Smooth muscle cell (in vitro differentiated cells): Measurements from ENCODE around the gene TNKS1BP1. TPM values are rescaled to one million over a fixed set of nuclear protein-coding genes. Genes with fewer than 3 reads are reported as not detected.

Experiments used
- DNase-seq: peaks from one replicate; lab custom pipeline; 2025; ENCODE audit not compliant: unreplicated experiment; lab: John Stamatoyannopoulos, UW
- H2AFZ ChIP-seq: fragments of 200-600 bp; sonication (generic); 2 replicates; pipeline ENCODE4 v1.6.0; 2016; ENCODE audit warnings: antibody characterized with exemption, low read depth, mild to moderate bottlenecking
- H3F3A ChIP-seq: fragments of 200-600 bp; sonication (generic); 2 replicates; pipeline ENCODE4 v1.6.0; 2017; ENCODE audit warnings: antibody characterized with exemption, low read depth
- H3K27ac ChIP-seq: fragments of 200-600 bp; sonication (generic); 2 replicates; pipeline ENCODE4 v1.5.1; 2016; ENCODE audit warnings: low read depth, mild to moderate bottlenecking
- H3K27me3 ChIP-seq: fragments of 200-600 bp; sonication (generic); 2 replicates; pipeline ENCODE4 v1.6.1; 2016; ENCODE audit warnings: low read depth, mild to moderate bottlenecking
- H3K36me3 ChIP-seq: fragments of 200-600 bp; sonication (generic); 2 replicates; pipeline ENCODE4 v1.5.1; 2016; ENCODE audit warnings: low read depth
- H3K4me1 ChIP-seq: fragments of 200-600 bp; sonication (generic); 2 replicates; pipeline ENCODE4 v1.5.1; 2016; ENCODE audit warnings: low read depth
- H3K4me2 ChIP-seq: fragments of 200-600 bp; sonication (generic); 2 replicates; pipeline ENCODE4 v1.6.0; 2016; ENCODE audit warnings: mild to moderate bottlenecking
- H3K4me3 ChIP-seq: fragments of 200-600 bp; sonication (generic); 2 replicates; pipeline ENCODE4 v1.5.1; 2016; ENCODE audit warnings: mild to moderate bottlenecking
- H3K79me2 ChIP-seq: fragments of 200-600 bp; sonication (generic); 2 replicates; pipeline ENCODE4 v1.6.0; 2016; ENCODE audit warnings: low read depth, mild to moderate bottlenecking
- H3K9ac ChIP-seq: fragments of 200-600 bp; sonication (generic); 2 replicates; pipeline ENCODE4 v1.6.0; 2016; ENCODE audit warnings: low read depth
- H3K9me3 ChIP-seq: fragments of 200-600 bp; sonication (generic); replicated peaks from 2 replicates; pipeline ENCODE4 v1.5.1; 2016; ENCODE audit warnings: low read depth
- H4K20me1 ChIP-seq: fragments of 200-600 bp; sonication (generic); 2 replicates; pipeline ENCODE4 v1.6.0; 2016; ENCODE audit warnings: low read depth
- WGBS: methylation state at CpG from one replicate; pipeline ENCODE4 v1.1.7; 2016; ENCODE audit warnings: low lambda C conversion rate; 5-methylcytosine and 5-hydroxymethylcytosine counted together
- polyA plus RNA-seq: library from polyadenylated mRNA; unstranded; fragments of >200 nt; fragmentation: Nextera tagmentation; extraction: Ambion mirVana; gene quantifications from 2 replicates; pipeline ENCODE4 v1.2.1, GENCODE V29; 2016
- total RNA-seq: library from RNA; depleted of rRNA; stranded (reverse); fragments of >200 nt; gene quantifications from 2 replicates; pipeline ENCODE4 v1.2.3, GENCODE V29; 2014
- TF ChIP-seq, protein P1 (sequence below): fragments of 200-600 bp; sonication (generic); IDR thresholded peaks from 2 replicates; pipeline ENCODE4 v1.5.1; 2017; ENCODE audit warnings: borderline replicate concordance, mild to moderate bottlenecking, antibody characterized with exemption; ENCODE audit not compliant: insufficient read depth, poor library complexity, severe bottlenecking

The TNKS1BP1 gene
- total and polyA plus RNA-seq, 2 experiments from 2014 or later = 46.3 to 86.3 TPM

DNA sequence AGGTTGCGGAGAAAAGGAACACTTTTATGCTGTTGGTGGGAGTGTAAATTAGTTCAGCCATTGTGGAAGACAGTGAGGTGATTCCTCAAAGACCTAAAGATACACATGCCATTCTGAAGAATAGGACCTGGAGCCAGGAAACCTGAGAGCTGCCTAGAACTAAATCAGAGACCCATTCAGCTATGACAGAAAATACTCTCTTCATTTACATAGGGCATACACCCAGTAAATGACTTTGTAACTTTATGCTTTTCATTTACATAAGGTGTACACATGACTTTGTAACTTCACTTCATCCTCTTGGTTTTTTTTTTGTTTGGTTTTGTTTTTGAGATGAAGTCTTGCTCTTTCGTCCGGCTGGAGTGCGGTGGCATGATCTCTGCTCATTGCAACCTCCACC, 62.6 kb downstream of the TNKS1BP1 start:
- H3K4me3 ChIP-seq = no peak overlapping the region
- TF ChIP-seq, protein P1, sequence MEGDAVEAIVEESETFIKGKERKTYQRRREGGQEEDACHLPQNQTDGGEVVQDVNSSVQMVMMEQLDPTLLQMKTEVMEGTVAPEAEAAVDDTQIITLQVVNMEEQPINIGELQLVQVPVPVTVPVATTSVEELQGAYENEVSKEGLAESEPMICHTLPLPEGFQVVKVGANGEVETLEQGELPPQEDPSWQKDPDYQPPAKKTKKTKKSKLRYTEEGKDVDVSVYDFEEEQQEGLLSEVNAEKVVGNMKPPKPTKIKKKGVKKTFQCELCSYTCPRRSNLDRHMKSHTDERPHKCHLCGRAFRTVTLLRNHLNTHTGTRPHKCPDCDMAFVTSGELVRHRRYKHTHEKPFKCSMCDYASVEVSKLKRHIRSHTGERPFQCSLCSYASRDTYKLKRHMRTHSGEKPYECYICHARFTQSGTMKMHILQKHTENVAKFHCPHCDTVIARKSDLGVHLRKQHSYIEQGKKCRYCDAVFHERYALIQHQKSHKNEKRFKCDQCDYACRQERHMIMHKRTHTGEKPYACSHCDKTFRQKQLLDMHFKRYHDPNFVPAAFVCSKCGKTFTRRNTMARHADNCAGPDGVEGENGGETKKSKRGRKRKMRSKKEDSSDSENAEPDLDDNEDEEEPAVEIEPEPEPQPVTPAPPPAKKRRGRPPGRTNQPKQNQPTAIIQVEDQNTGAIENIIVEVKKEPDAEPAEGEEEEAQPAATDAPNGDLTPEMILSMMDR = no peak
- no peaks in the 10 kb centered on the region for H3K27me3 ChIP-seq
- 72% methylated on average over 4 of the region's 4 CpGs for WGBS
- no peaks in the 10 kb centered on the region for H4K20me1 ChIP-seq
- H3K9ac ChIP-seq = no peak overlapping the region
- H3K79me2 ChIP-seq = no peaks in the 10 kb centered on the region
- no peak overlapping the region for H3K4me2 ChIP-seq
- DNase-seq = no peak
- H3K36me3 ChIP-seq = no peaks in the 10 kb centered on the region
- no peaks in the 10 kb centered on the region for H3K9me3 ChIP-seq
- no peak overlapping the region for H3K27ac ChIP-seq
- H3K4me1 ChIP-seq = no peaks in the 10 kb centered on the region
- H2AFZ ChIP-seq = no peak overlapping the region
- no peaks in the 10 kb centered on the region for H3F3A ChIP-seq

DNA sequence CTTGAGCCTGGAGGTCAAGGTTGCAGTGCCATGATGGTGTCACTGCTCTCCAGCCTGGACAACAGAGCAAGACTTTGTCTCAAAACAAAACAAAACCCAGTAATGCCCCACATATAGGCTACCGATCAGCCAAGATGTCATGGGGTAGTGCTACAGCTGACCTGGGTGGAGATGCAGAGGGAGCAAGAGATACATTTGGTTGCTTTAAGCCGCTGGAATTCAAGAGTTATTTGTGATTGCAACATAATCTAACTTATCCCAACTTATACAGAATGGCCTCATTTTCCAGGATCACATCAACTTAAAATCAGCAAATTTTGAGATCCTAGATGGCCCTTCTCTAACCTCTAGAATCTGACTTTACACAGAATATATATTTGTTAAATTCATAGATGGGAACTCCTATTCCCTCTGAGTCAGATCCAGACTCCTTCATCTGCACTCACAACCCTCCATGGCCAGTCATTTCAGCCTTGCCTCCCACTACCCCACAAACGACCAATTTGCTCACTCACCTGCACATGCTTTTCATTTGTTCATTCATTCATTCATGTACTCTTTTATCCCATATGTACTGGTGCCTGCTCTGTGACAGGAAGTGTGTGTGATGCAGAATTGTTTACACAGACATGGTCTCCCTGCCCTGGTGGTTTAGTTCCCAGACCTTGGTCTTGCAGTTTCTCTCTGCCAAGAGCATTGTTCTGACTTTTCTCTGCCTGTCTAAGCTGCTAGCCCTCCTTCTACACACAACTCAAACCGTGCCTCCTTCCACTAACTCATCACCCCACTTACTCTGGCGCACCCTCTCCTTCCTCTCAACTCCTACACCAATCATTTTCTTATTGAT, 63.6 kb downstream of the TNKS1BP1 start:
- Histone ChIP-seq H3K79me2 (no peaks in the 10 kb centered on the region), H4K20me1 (no peaks in the 10 kb centered on the region), H3K36me3 (no peaks in the 10 kb centered on the region), H3K27ac (no peak overlapping the region), H3K4me2 (no peak overlapping the region), H3K4me3 (no peak overlapping the region), H2AFZ (no peak overlapping the region), H3K9me3 (no peaks in the 10 kb centered on the region), H3K27me3 (no peaks in the 10 kb centered on the region), H3K4me1 (no peaks in the 10 kb centered on the region), H3K9ac (no peak overlapping the region), H3F3A (no peaks in the 10 kb centered on the region)
- DNase-seq = no peak
- 82% methylated on average over 5 of the region's 5 CpGs for WGBS
- TF ChIP-seq, protein P1 = no peak

DNA sequence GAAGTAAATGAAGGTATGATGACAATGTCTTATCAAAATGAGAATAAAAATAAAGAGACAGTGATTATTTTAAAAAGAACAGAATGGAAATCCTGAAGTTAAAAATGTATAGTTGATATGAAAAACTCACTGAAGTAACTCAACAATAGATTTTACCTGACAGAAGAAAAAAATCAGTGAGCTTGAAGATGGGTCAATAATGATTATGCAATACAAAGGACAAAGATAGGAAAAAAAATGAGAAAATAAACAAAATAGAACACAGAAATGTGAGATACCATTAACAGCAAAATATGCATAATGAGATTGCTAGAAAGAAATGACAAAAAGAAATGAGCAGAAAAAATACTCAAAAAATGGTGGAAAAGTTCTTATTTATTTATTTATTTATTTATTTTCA, 68.6 kb downstream of the TNKS1BP1 start:
- Histone ChIP-seq H3F3A (no peaks in the 10 kb centered on the region), H3K9ac (no peak overlapping the region), H3K4me1 (peaks cover 8% of the 10 kb centered on the region), H3K36me3 (no peaks in the 10 kb centered on the region), H3K4me2 (no peak overlapping the region), H3K79me2 (no peaks in the 10 kb centered on the region), H4K20me1 (no peaks in the 10 kb centered on the region), H3K27me3 (no peaks in the 10 kb centered on the region), H3K9me3 (no peaks in the 10 kb centered on the region), H3K27ac (peak overlapping the region; percentile 89), H2AFZ (peak overlapping the region; percentile 41), H3K4me3 (no peak overlapping the region)
- TF ChIP-seq, protein P1 = no peak
- DNase-seq = no peak

DNA sequence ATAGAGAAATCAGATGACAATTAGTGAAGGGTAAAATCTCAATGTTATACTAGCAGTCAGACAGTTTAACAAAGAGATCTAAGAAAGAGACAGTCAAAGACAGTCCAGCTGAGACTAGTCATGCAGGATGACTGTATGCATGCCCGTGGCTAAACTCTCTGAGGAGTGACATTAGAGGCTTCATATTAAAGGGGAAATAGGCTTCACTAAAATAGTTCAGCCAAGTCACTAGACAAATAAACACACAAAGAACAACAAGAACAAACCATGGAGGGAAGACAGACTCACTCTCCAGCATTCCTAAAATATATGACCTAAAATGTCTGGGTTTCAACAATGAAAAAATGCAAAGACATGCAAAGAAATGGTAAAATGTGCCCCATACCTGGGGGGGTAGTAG, 69.1 kb downstream of the TNKS1BP1 start:
- H3K9ac ChIP-seq = peak overlapping the region; percentile 50
- WGBS = 7% methylated on average over 1 of the region's 1 CpG
- H3K9me3 ChIP-seq = no peaks in the 10 kb centered on the region
- DNase-seq = no peak
- H3K4me1 ChIP-seq = peaks cover 11% of the 10 kb centered on the region
- TF ChIP-seq, protein P1 = no peak
- H2AFZ ChIP-seq = peak overlapping the region; percentile 41
- H3K79me2 ChIP-seq = no peaks in the 10 kb centered on the region
- no peak overlapping the region for H3K4me3 ChIP-seq
- no peaks in the 10 kb centered on the region for H4K20me1 ChIP-seq
- H3K27me3 ChIP-seq = no peaks in the 10 kb centered on the region
- peak overlapping the region; percentile 89 for H3K27ac ChIP-seq
- peak overlapping the region; percentile 62 for H3K4me2 ChIP-seq
- no peaks in the 10 kb centered on the region for H3F3A ChIP-seq
- no peaks in the 10 kb centered on the region for H3K36me3 ChIP-seq
